GM12801 (cell line): ENCODE results near the gene IL6ST.

Source experiments
- TF ChIP-seq, protein P1 (sequence below): IDR thresholded peaks from one replicate; pipeline ENCODE4 v1.5.1; 2011; ENCODE audit warnings: control low read depth; ENCODE audit not compliant: insufficient read length; ENCODE audit errors: extremely low read depth

The IL6ST gene

DNA sequence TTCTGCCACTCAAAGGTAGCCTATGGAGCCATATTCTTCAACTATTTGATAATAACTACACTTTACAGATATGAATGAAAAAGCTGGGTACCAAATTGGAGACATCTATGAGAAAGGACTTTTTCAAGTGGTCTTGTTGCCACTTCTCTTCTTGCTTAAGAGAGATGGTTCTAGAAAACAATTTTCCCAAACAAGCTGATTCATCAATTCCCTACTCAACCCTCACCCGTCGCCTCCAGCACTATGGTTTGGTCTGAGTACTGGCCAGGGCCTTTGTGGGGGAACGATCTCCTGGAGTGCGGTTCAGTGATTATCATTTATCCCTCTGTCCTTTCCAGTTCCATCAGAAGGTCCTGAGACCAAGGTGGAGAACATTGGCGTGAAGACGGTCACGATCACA is 86.8 kb downstream of the IL6ST start:
- TF ChIP-seq, protein P1, sequence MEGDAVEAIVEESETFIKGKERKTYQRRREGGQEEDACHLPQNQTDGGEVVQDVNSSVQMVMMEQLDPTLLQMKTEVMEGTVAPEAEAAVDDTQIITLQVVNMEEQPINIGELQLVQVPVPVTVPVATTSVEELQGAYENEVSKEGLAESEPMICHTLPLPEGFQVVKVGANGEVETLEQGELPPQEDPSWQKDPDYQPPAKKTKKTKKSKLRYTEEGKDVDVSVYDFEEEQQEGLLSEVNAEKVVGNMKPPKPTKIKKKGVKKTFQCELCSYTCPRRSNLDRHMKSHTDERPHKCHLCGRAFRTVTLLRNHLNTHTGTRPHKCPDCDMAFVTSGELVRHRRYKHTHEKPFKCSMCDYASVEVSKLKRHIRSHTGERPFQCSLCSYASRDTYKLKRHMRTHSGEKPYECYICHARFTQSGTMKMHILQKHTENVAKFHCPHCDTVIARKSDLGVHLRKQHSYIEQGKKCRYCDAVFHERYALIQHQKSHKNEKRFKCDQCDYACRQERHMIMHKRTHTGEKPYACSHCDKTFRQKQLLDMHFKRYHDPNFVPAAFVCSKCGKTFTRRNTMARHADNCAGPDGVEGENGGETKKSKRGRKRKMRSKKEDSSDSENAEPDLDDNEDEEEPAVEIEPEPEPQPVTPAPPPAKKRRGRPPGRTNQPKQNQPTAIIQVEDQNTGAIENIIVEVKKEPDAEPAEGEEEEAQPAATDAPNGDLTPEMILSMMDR: no peak

DNA sequence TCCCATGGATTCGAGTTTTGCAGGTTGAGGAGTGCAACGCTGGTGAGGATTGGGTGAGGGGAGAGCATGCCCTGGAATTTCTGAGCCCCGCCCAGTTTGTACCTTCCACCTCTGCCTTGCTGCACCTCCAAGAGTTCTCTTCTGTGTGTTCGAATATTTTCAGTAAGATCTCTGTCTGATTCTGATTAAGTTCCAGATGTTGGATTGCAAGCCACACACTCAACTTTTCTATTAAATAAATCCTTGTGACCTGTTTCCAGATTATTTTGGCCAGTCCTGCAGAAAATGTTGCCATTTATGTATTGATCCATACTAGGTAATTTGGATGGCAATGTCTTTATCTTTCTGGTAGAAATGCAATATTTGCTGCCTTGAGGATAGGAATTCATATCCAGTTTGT is 89.5 kb downstream of the IL6ST start:
- TF ChIP-seq, protein P1: no peak

GRCh38 chr5:55904152-55904551 is 90.6 kb downstream of the IL6ST start:
- TF ChIP-seq, protein P1: no peak

DNA sequence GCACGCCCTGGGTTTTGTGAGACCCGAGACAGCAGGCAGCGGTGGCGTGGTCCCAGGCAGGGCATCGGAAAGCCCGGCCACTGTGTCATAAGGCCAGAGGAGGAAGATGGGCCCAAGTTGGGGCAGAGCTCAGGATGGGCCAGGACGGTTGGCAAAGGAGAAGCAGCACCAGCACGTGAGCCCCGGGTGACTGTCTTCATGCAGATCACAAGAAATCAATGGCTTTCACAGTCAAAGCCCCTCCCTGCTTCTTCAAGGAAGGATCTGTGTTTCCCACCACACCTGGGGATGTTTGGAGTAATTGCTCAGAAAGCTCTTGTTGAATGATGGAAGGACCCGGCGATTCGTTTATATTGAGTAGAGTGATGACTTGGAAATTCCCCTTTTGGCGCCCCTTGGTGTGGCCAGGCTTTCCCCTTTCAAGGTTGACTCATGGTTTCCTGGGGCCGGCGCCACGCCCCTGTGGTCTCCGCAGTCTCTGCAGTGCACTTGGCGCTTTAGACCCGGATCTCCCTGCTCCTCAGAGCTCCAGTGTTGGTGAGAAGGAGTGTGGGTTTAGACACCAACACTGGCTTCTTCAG is 91.6 kb downstream of the IL6ST start:
- TF ChIP-seq, protein P1: no peak

DNA sequence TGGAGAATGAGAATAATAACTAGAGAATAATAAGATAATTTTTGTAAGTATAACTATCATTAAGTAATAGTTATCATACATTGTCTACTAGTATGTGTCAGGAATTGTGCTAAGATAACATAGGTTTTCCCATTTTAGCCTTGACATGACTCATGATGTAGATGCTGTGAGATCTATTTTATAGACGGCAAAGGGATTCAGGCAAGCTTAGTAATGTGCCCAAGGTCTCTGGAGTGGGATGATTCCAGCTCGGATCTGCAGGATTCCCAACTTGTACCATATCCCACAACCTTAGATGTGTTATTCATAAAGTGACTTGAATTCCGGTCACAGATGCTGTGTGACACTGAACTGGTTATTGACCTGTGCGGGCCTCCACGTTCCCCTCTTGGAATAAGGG is 92.1 kb downstream of the IL6ST start:
- TF ChIP-seq, protein P1: no peak

GRCh38 chr5:55900776-55901175 is 94.0 kb downstream of the IL6ST start:
- TF ChIP-seq, protein P1: no peak

DNA sequence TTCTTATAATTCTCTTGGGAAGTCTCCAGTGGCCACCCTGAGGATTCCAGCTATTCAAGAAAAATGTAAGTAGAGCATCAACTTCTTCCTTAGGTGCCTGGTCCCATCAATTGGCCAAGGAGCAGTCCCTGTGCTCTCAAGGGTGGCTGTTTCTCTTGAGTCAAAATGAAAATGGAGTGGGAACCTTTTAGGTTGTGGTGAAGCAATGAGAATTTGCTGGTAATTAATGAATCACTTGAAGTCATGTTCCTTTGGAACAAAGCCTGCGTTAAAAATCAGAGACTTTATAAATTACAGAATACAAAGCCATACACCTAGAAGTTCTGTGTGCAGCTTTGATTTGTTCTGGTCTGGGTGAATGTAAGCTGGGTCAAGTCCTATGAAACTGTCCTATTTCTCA is 94.7 kb downstream of the IL6ST start:
- TF ChIP-seq, protein P1: no peak
